ENCODE results near the gene KCNH3. TPM values are rescaled to one million over a fixed set of nuclear protein-coding genes. Genes with fewer than 3 reads are reported as not detected.

The KCNH3 gene
- total RNA-seq, 1 donor from 2014 or later: 0.41 TPM

- Histone ChIP-seq H3K27ac (replicated peaks) (no peak overlapping the region), H3K27me3 (ENCODE audit: low read depth) (no peaks in the 10 kb centered on the region), H3K36me3 (peaks cover 23% of the 10 kb centered on the region), H3K4me3 (no peak overlapping the region), H3K4me1 (no peaks in the 10 kb centered on the region), H3K9me3 (replicated peaks) (no peaks in the 10 kb centered on the region)
- TF ChIP-seq, protein P1, sequence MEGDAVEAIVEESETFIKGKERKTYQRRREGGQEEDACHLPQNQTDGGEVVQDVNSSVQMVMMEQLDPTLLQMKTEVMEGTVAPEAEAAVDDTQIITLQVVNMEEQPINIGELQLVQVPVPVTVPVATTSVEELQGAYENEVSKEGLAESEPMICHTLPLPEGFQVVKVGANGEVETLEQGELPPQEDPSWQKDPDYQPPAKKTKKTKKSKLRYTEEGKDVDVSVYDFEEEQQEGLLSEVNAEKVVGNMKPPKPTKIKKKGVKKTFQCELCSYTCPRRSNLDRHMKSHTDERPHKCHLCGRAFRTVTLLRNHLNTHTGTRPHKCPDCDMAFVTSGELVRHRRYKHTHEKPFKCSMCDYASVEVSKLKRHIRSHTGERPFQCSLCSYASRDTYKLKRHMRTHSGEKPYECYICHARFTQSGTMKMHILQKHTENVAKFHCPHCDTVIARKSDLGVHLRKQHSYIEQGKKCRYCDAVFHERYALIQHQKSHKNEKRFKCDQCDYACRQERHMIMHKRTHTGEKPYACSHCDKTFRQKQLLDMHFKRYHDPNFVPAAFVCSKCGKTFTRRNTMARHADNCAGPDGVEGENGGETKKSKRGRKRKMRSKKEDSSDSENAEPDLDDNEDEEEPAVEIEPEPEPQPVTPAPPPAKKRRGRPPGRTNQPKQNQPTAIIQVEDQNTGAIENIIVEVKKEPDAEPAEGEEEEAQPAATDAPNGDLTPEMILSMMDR (IDR thresholded peaks at IDR 0.05; ENCODE audit: borderline replicate concordance): no peak
- intact Hi-C loops (cut with micrococcal nuclease): no loop called here
- no peak for DNase-seq
Observed at GRCh38 chr12:49493900-49494299, 44.9 kb upstream of the KCNH3 start.

GRCh38 chr12:49496417-49497360 is 42.1 kb upstream of the KCNH3 start:
- peaks cover 45% of the 10 kb centered on the region for H3K36me3 ChIP-seq
- intact Hi-C loops (cut with micrococcal nuclease): no loop called here

DNA sequence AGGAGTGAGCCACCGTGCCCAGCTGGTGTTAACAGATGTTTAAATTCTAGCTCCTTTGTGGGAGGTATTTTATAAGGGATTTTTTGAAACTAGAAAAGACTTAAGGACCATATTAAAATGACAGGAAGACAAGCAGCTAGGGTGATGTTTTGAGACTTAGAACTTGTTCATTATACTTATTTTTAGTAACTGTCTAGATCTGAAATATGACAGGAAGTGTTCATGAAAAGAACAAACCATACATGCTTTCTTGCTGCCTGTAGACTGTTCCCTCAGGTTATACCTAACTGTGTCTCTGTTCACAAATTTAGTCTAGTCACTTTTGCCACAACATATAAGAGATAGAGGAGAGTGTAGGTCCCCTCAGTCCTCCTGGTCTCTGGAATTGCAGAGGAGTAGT is 36.9 kb upstream of the KCNH3 start:
- TF ChIP-seq, protein P1 (IDR thresholded peaks at IDR 0.05; ENCODE audit: borderline replicate concordance): no peak
- Histone ChIP-seq H3K27me3 (ENCODE audit: low read depth) (no peaks in the 10 kb centered on the region), H3K36me3 (peaks cover 32% of the 10 kb centered on the region), H3K27ac (replicated peaks) (no peak overlapping the region), H3K4me3 (no peak overlapping the region), H3K9me3 (replicated peaks) (no peaks in the 10 kb centered on the region), H3K4me1 (no peaks in the 10 kb centered on the region)
- no peak for DNase-seq
- intact Hi-C loops (cut with micrococcal nuclease): no loop called here

More at GRCh38 chr12:49496417-49497360, 42.1 kb upstream of the KCNH3 start:
- TF ChIP-seq, protein P1 (IDR thresholded peaks at IDR 0.05; ENCODE audit: borderline replicate concordance): no peak
- Histone ChIP-seq H3K4me3 (no peak overlapping the region), H3K9me3 (replicated peaks) (no peaks in the 10 kb centered on the region), H3K27me3 (ENCODE audit: low read depth) (no peaks in the 10 kb centered on the region), H3K4me1 (no peaks in the 10 kb centered on the region), H3K27ac (replicated peaks) (no peak overlapping the region)
- DNase-seq: no peak

DNA sequence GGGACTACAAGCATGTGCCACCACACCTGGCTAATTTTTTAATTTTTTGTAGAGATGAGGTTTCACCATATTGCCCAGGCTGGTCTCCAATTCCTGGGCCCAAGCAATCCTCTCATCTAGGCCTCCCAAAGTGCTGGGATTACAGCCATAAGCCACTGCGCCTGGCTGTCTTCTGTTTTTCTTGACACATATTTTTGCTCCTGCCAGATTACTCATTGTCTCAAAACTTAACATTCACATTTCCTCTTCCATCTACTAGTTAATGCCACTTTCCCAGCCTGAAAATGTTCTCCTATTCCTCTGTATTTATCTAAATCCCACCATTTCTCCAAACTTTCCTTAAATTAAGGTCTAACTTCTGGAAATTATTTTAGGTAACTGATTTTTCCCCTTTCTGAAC is 36.2 kb upstream of the KCNH3 start:
- TF ChIP-seq, protein P1 (IDR thresholded peaks at IDR 0.05; ENCODE audit: borderline replicate concordance): no peak
- H3K27ac ChIP-seq (replicated peaks): no peak overlapping the region
- intact Hi-C loops (cut with micrococcal nuclease): no loop called here
- H3K36me3 ChIP-seq: peaks cover 32% of the 10 kb centered on the region
- H3K9me3 ChIP-seq (replicated peaks): no peaks in the 10 kb centered on the region
- H3K27me3 ChIP-seq (ENCODE audit: low read depth): no peaks in the 10 kb centered on the region
- H3K4me1 ChIP-seq: no peaks in the 10 kb centered on the region
- H3K4me3 ChIP-seq: no peak overlapping the region
- DNase-seq: no peak

DNA sequence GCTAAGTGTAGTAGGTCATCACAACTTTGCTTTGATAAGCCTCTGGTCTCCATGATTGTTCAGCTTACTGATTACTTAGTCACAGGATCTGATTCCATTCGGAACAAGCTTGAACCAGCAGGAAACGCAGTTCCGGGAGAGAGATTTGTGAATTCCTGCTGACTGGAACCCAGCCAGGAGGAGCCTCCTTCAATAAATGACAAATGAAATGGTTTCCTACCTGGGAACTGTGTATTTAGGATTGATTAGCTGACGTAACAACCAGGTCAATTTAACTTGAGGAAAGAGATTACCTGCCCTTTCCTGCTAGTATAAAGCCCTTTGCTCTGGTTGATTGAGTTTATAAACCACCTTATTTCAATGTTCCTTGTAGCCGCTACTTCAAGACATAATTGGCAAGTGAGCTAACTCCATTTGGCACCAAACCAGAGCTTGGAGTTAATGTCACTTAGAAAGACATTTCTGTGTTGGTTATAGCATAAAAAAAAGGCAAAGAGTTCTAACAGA is 35.1 kb upstream of the KCNH3 start:
- no peak overlapping the region for H3K4me3 ChIP-seq
- peaks cover 32% of the 10 kb centered on the region for H3K36me3 ChIP-seq
- DNase-seq: no peak
- TF ChIP-seq, protein P1 (IDR thresholded peaks at IDR 0.05; ENCODE audit: borderline replicate concordance): no peak
- no peaks in the 10 kb centered on the region for H3K9me3 ChIP-seq (replicated peaks)
- no peak overlapping the region for H3K27ac ChIP-seq (replicated peaks)
- intact Hi-C loops (cut with micrococcal nuclease): no loop called here
- no peaks in the 10 kb centered on the region for H3K4me1 ChIP-seq
- no peaks in the 10 kb centered on the region for H3K27me3 ChIP-seq (ENCODE audit: low read depth)

Data from left ventricle myocardium inferior (tissue), 1 donor.